ENCODE data around the gene TSPAN31.
A peak's percentile ranks its signal among the peaks of the same experiment; 100 is the strongest.

Gene TSPAN31

DNA sequence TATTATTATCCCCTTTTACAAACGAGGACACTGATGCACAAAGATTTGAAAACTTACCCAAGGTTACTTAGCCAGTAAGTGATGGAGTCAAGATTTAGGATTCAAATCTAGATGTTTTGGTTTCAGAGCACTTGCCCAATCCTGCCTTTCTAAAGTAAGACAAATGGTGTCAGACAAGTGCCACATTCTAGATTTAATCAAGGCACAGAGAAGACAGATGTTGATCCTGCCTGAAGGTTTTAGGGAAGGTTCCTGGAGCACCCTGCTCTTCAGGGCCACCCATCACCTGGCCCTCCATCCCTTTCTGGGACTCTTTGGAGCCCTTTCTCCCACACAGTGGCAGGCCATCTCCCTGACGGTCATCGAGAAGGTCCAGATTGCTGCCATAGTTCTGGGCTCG, 12.9 kb downstream of the TSPAN31 start:
- Histone ChIP-seq H3K27ac (ENCODE audit: low read length) (no peak overlapping the region), H3K36me3 (ENCODE audit: control insufficient read depth in 1 of 2, insufficient read depth in 2 of 2, low read length in 2 of 2) (peaks cover 10 to 20% of the 10 kb centered on the region in 2 donors), H3K4me3 (ENCODE audit: low read depth in 1 of 2, low read length in 2 of 2) (no peak overlapping the region), H3K27me3 (ENCODE audit: low read depth, low read length) (no peaks in the 10 kb centered on the region), H3K9me3 (ENCODE audit: control insufficient read depth in 1 of 2, low read length in 2 of 2) (no peaks in the 10 kb centered on the region), H3K4me1 (ENCODE audit: control insufficient read depth in 1 of 2, insufficient read depth in 2 of 2, low read length in 2 of 2) (peaks cover 8 to 23% of the 10 kb centered on the region in 2 donors)

DNA sequence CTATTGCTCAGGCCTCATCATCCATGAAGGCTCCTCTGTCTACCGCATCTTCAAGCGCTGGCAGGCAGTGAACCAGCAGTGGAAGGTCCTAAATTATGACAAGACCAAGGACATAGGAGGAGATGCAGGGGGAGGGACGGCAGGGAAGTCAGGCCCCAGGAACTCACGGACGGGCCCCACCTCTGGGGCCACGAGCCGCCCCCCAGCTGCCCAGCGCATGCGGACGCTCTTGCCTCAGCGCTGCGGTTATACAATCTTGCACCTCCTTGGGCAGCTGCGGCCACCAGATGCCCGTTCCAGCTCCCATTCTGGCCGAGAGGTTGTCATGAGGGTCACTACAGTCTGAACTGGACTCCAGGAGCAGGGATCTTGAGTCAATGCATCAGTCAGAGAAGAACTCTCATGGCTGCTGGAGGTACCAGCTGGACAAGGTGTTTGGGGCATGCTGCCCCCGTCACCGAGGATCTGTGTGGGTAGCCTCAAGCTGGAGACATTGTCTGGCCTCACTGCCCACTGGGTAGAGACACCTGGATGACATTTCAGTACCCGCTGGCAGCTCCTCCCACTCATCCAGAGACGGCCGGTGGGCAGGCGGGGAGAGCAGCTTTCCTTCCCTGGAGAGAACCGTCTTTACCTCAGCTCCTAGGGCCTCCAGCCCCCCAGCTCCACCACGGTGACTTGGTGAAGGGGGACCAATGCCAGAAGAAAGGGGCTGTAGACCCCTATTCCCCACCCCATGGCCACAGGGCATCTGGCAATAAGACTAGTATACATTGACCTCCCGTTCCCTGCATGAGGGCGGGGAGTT, 13.9 kb downstream of the TSPAN31 start:
- H3K4me1 ChIP-seq (ENCODE audit: control insufficient read depth in 1 of 2, insufficient read depth in 2 of 2, low read length in 2 of 2) = peaks cover 5 to 20% of the 10 kb centered on the region in 2 donors
- H3K27me3 ChIP-seq (ENCODE audit: low read depth, low read length) = peaks cover 3% of the 10 kb centered on the region
- peaks cover 10 to 20% of the 10 kb centered on the region in 2 donors for H3K36me3 ChIP-seq (ENCODE audit: control insufficient read depth in 1 of 2, insufficient read depth in 2 of 2, low read length in 2 of 2)
- no peak overlapping the region for H3K4me3 ChIP-seq (ENCODE audit: low read depth in 1 of 2, low read length in 2 of 2)
- H3K27ac ChIP-seq (ENCODE audit: low read length) = no peak overlapping the region
- no peaks in the 10 kb centered on the region for H3K9me3 ChIP-seq (ENCODE audit: control insufficient read depth in 1 of 2, low read length in 2 of 2)

DNA sequence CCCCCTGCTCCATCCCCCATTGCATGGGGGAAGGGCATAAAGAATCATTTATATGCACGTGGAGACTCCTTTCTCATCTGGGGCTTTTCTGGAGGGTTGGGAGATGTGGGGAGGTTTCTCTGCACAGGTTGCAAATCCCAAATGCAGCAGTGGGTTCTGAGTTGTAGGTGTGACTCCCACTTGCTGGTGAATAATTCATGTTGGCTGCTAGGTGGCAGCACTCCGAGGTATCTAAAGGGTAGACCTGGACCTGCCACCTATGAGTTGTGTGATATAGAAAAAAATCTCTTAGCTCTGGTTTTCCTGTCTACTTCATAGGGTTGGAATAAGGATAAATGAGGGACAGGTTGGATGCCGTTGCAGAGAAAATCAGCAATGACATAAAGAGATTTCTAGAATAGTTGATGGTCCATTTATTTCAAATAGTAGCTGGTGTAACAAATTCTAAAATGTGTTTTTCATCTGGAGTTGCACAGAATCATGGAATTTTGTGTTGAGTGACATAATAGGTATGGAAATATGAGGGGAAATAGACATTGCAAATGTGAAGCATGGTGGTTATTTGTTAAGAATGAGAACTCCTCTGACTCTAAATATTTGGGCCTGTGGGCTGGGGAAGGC, 14.6 kb downstream of the TSPAN31 start:
- peaks cover 2 to 16% of the 10 kb centered on the region in 2 donors for H3K4me1 ChIP-seq (ENCODE audit: control insufficient read depth in 1 of 2, insufficient read depth in 2 of 2, low read length in 2 of 2)
- H3K9me3 ChIP-seq (ENCODE audit: control insufficient read depth in 1 of 2, low read length in 2 of 2) = no peaks in the 10 kb centered on the region
- H3K4me3 ChIP-seq (ENCODE audit: low read depth in 1 of 2, low read length in 2 of 2) = no peak overlapping the region
- H3K27me3 ChIP-seq (ENCODE audit: low read depth, low read length) = peaks cover 10% of the 10 kb centered on the region
- H3K36me3 ChIP-seq (ENCODE audit: control insufficient read depth in 1 of 2, insufficient read depth in 2 of 2, low read length in 2 of 2) = peaks cover 10 to 20% of the 10 kb centered on the region in 2 donors
- no peak overlapping the region for H3K27ac ChIP-seq (ENCODE audit: low read length)

DNA sequence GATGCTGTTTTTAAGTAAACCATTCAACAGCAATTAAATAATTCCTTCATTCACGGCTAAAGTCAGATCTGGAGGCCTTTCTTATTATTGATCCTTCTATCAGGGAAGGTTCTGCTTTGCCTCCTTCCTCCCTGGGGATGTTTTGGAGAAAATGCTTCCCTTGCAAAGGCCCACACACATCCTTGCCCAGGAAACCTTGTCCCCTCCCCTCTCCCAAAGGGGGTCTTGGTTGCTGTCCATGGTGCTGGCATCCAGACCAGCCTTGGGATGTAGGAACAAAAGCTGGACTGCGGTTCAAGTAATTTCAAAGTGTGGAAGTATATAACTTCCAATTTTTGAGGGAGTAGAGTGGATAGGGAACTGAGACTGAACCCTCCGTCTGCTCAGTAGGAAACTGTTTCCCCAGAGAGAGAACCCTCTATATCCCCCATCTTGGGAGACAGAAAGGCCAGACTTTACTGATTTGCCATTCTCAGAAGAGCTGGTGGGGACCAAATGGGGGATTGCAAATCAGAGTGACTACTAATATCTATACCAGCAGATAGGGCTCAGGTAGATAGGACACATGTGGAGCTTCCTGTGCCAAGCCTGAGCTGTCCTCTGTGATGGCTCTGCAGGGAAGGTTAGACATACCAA, 15.6 kb downstream of the TSPAN31 start:
- H3K36me3 ChIP-seq (ENCODE audit: control insufficient read depth in 1 of 2, insufficient read depth in 2 of 2, low read length in 2 of 2) = peaks cover 10 to 20% of the 10 kb centered on the region in 2 donors
- H3K4me3 ChIP-seq (ENCODE audit: low read depth in 1 of 2, low read length in 2 of 2) = no peak overlapping the region
- no peak overlapping the region for H3K27ac ChIP-seq (ENCODE audit: low read length)
- peaks cover 0 to 23% of the 10 kb centered on the region in 2 donors for H3K4me1 ChIP-seq (ENCODE audit: control insufficient read depth in 1 of 2, insufficient read depth in 2 of 2, low read length in 2 of 2)
- H3K27me3 ChIP-seq (ENCODE audit: low read depth, low read length) = peaks cover 20% of the 10 kb centered on the region
- no peaks in the 10 kb centered on the region for H3K9me3 ChIP-seq (ENCODE audit: control insufficient read depth in 1 of 2, low read length in 2 of 2)

DNA sequence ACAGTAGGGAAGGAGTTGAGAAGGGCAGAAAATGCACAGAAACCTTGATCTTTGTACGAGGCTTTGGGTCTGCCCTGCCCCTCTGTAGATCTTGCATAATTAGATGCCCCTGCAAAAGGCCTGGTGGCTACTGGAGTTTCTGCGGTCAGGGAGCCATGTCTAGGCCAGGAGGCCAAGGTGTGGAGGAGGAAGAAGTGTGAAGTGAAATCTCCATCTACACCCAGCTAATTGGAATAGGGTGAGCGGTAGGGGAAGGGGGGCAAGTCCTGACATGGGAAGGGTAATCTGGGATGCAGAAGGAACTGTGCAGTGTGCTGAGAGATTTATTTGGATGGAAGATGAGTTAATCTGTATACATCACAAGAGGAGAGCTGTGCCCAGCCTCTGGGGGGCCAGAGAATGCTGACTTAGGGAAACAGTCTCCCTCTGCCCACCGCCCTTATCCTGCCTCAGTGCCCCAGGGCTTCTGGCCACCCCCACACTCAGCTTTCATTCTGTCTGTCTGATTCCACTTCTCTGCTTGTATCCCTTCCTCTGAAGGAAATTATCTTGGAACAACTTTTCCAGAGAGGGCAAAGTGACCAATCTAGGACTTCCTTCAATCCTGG, 16.7 kb downstream of the TSPAN31 start:
- H3K4me3 ChIP-seq (ENCODE audit: low read depth in 1 of 2, low read length in 2 of 2) = no peak overlapping the region
- no peaks in the 10 kb centered on the region for H3K9me3 ChIP-seq (ENCODE audit: control insufficient read depth in 1 of 2, low read length in 2 of 2)
- peaks cover 10 to 20% of the 10 kb centered on the region in 2 donors for H3K36me3 ChIP-seq (ENCODE audit: control insufficient read depth in 1 of 2, insufficient read depth in 2 of 2, low read length in 2 of 2)
- H3K27me3 ChIP-seq (ENCODE audit: low read depth, low read length) = peaks cover 30% of the 10 kb centered on the region
- peaks cover 4 to 25% of the 10 kb centered on the region in 2 donors for H3K4me1 ChIP-seq (ENCODE audit: control insufficient read depth in 1 of 2, insufficient read depth in 2 of 2, low read length in 2 of 2)
- no peak overlapping the region for H3K27ac ChIP-seq (ENCODE audit: low read length)

DNA sequence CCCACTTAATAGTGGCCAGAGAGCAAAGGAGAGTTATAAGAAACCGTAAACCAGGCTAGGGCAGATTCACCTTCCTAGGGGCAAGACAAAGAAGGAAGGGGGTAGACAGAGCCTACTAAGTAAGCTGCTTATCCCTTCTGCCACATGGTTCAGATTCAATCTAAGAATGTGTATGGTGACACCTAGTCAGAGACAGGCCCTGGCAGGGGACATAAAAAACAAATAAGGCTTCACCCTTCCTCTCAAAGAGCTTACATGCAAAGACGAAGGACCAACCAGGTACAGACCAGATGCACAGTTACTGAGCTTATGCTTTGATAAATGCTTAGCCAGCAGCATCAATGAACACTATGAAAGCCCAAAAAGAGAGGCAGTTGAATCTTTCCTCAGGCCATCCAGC, 17.6 kb downstream of the TSPAN31 start:
- Histone ChIP-seq H3K4me3 (ENCODE audit: low read depth in 1 of 2, low read length in 2 of 2) (no peak overlapping the region), H3K4me1 (ENCODE audit: control insufficient read depth in 1 of 2, insufficient read depth in 2 of 2, low read length in 2 of 2) (peaks cover 9 to 27% of the 10 kb centered on the region in 2 donors), H3K27ac (ENCODE audit: low read length) (no peak overlapping the region), H3K9me3 (ENCODE audit: control insufficient read depth in 1 of 2, low read length in 2 of 2) (no peaks in the 10 kb centered on the region), H3K36me3 (ENCODE audit: control insufficient read depth in 1 of 2, insufficient read depth in 2 of 2, low read length in 2 of 2) (peaks cover 10 to 19% of the 10 kb centered on the region in 2 donors), H3K27me3 (ENCODE audit: low read depth, low read length) (peaks cover 36% of the 10 kb centered on the region)

DNA sequence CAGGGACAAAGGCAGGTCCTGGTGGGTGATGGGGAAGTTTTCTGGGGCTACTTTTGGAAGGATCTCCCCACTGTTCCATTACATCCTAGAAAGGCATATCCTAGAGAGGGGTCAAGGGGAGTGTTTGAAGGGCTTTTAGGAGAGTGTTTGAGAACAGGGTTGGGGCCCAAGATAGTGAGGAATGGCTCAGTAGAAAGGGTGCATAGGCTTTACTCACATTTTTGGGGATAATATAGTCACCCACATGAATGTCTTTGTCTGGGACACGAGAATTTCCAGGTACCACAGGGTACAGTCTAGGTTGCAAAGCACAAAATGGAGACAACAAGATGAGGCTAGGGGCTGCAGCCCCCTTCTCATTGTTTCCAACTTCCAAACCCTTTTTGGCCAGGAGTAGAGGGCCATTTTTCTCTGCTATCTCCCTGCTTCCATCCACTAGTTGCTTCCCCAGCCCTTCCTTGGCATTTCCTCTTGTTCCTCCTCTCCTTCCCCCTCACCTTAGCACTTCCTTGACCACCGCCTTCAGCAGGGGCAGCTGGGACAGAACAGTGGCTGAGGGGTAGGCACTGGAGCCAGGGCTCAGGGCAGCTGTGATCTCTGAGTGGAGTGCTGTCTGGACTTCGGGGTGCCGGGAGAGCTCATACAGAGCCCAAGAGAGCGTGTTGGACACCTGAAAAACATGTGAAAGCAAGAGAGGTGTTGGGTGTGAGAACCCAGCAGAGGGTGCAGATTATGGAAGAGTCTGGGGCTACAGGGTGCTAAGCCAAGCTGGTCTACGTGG, 19.2 kb downstream of the TSPAN31 start:
- Histone ChIP-seq H3K4me1 (ENCODE audit: control insufficient read depth in 1 of 2, insufficient read depth in 2 of 2, low read length in 2 of 2) (peaks cover 9 to 27% of the 10 kb centered on the region in 2 donors), H3K4me3 (ENCODE audit: low read depth in 1 of 2, low read length in 2 of 2) (no peak overlapping the region)

DNA sequence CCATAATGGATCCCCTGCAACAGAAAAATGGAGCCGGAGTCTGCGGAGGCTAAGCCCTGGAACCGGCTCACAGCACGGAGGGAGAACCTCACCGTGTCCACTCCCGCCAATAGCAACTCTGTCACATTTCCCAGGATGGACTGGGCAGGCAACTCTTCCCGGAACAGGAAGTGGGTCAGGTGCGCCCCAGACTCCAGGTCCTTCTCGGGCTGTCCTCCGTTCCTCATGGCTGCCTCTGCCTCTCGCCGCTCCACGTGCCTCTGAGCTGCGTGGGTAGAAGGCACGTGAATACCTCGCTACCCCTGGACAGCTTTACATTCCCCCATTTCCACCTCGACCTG, 19.8 kb downstream of the TSPAN31 start:
- peaks cover 2 to 4% of the 10 kb centered on the region in 2 donors for H3K36me3 ChIP-seq (ENCODE audit: control insufficient read depth in 1 of 2, insufficient read depth in 2 of 2, low read length in 2 of 2)
- peaks cover 36% of the 10 kb centered on the region for H3K27me3 ChIP-seq (ENCODE audit: low read depth, low read length)
- H3K4me3 ChIP-seq (ENCODE audit: low read depth in 1 of 2, low read length in 2 of 2) = peak overlapping the region; percentile 34 to 52
- peaks cover 9 to 27% of the 10 kb centered on the region in 2 donors for H3K4me1 ChIP-seq (ENCODE audit: control insufficient read depth in 1 of 2, insufficient read depth in 2 of 2, low read length in 2 of 2)
- H3K9me3 ChIP-seq (ENCODE audit: control insufficient read depth in 1 of 2, low read length in 2 of 2) = no peaks in the 10 kb centered on the region
- no peak overlapping the region for H3K27ac ChIP-seq (ENCODE audit: low read length)

More for the DNA sequence above, 19.2 kb downstream of the TSPAN31 start:
- peaks cover 36% of the 10 kb centered on the region for H3K27me3 ChIP-seq (ENCODE audit: low read depth, low read length)
- no peak overlapping the region for H3K27ac ChIP-seq (ENCODE audit: low read length)
- peaks cover 0 to 6% of the 10 kb centered on the region in 2 donors for H3K36me3 ChIP-seq (ENCODE audit: control insufficient read depth in 1 of 2, insufficient read depth in 2 of 2, low read length in 2 of 2)
- no peaks in the 10 kb centered on the region for H3K9me3 ChIP-seq (ENCODE audit: control insufficient read depth in 1 of 2, low read length in 2 of 2)

DNA sequence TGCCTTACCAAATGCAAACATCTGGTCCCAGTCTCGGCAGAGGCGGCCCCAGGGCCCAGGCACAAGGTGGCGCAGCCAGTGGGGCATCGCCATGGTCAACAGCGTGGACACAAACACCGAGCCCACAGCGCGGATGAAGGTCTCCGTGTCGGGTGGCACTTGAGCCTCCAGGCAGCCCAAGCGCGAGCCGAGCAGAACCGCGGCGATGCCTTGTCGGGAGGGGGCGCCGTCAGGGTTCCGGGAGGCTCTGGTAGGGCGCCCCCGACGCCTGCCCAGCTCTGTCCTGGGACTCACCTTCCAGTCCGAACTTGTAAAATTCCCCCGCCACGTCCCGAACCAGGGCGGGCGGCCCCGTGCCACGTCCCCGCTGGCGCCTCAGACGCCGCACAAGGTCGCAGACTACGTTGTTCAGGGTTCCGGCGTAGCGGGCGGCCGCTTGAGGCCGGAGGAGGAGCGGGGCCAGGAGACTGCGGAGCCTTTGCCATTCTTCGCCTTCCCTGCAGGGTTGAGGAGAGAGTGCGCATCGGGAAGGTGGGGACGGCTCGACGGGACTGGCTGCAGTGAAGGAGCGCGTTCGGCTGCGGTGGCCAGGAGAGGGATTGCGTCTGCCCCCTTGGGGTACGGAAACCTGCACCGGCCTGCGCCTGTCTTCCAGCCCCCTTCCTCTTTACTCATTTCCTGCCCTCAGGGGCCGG, 20.3 kb downstream of the TSPAN31 start:
- H3K27ac ChIP-seq (ENCODE audit: low read length) = no peak overlapping the region
- peaks cover 36% of the 10 kb centered on the region for H3K27me3 ChIP-seq (ENCODE audit: low read depth, low read length)
- no peaks in the 10 kb centered on the region for H3K9me3 ChIP-seq (ENCODE audit: control insufficient read depth in 1 of 2, low read length in 2 of 2)
- H3K4me3 ChIP-seq (ENCODE audit: low read depth in 1 of 2, low read length in 2 of 2) = peak overlapping the region; percentile 34 to 52
- peaks cover 9 to 27% of the 10 kb centered on the region in 2 donors for H3K4me1 ChIP-seq (ENCODE audit: control insufficient read depth in 1 of 2, insufficient read depth in 2 of 2, low read length in 2 of 2)
- H3K36me3 ChIP-seq (ENCODE audit: control insufficient read depth in 1 of 2, insufficient read depth in 2 of 2, low read length in 2 of 2) = peaks cover 4 to 7% of the 10 kb centered on the region in 2 donors

DNA sequence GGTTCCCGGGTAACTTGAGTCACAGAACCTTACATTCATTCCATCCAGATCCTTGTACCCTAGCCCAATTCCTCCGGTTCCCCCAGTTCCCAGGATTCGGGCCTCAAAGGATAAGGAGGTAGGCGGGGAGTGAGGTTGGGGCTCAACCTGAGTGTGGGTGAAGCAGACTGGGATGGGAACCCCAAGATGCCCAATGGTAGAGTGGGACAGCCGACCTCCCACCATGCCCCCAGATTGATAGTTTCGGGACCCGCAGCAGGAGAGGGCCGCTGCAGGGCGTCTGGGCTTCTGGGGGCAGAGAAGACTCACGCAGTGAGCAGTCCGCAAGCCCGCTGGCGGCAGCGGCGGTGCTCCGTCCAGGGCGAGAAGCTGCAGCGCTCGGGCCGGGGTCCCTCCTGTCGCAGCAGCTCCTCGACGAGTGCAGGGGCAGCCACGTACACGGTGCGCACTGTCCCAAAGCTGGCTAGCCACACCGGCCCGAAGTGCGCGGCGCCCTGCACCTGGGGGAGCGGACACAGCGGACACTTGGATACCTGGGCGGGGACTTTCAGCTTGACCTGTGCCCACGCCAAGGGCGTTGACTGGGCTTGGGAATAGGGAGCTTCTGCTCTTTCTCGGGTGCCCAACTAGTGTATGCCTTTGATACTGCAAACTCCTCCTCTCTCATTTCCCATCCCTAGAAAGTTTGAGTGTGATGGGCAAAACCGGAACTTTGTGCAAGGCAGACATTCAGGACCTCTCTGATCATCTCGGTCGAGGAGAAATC, 21.0 kb downstream of the TSPAN31 start:
- H3K9me3 ChIP-seq (ENCODE audit: control insufficient read depth in 1 of 2, low read length in 2 of 2) = no peaks in the 10 kb centered on the region
- peaks cover 36% of the 10 kb centered on the region for H3K27me3 ChIP-seq (ENCODE audit: low read depth, low read length)
- H3K36me3 ChIP-seq (ENCODE audit: control insufficient read depth in 1 of 2, insufficient read depth in 2 of 2, low read length in 2 of 2) = peaks cover 4 to 7% of the 10 kb centered on the region in 2 donors
- peak overlapping the region; percentile 49 to 52 for H3K4me3 ChIP-seq (ENCODE audit: low read depth in 1 of 2, low read length in 2 of 2)
- H3K4me1 ChIP-seq (ENCODE audit: control insufficient read depth in 1 of 2, insufficient read depth in 2 of 2, low read length in 2 of 2) = peaks cover 9 to 28% of the 10 kb centered on the region in 2 donors
- no peak overlapping the region for H3K27ac ChIP-seq (ENCODE audit: low read length)
